Stimulated activated naive CD8-positive, alpha-beta T cell treated with anti-CD3 and anti-CD28 coated beads, Interleukin-15, amount 100 ng/mL, for 72 hours (primary cell): ENCODE results near the gene DLX1.

ENCODE experiments used
- ATAC-seq: fragments of 150-1000 bp; cut with Tn5 transposase; 2 replicates; pipeline ENCODE4 v1.10.0; 2021; ENCODE audit warnings: mild to moderate bottlenecking, moderate library complexity
- DNase-seq, 2 donors: peaks; one replicate each; pipeline ENCODE4 v3.0.0; 2021 to 2022
- H3K27ac Mint-ChIP-seq, 2 donors: one replicate each; pipeline ENCODE4 v1.8.0; 2022; ENCODE audit warnings: mild to moderate bottlenecking in 2 of 2, mixed read lengths in 2 of 2, moderate library complexity in 2 of 2
- H3K27me3 Mint-ChIP-seq: one replicate; pipeline ENCODE4 v1.8.0; 2022; ENCODE audit warnings: mixed read lengths
- H3K4me1 Mint-ChIP-seq: one replicate; pipeline ENCODE4 v1.8.0; 2022; ENCODE audit warnings: mild to moderate bottlenecking, mixed read lengths
- H3K4me3 Mint-ChIP-seq, 2 donors: one replicate each; pipeline ENCODE4 v1.8.0; 2022; ENCODE audit warnings: mild to moderate bottlenecking in 2 of 2, mixed read lengths in 2 of 2, moderate library complexity in 1 of 2
- H3K9me3 Mint-ChIP-seq, 2 donors: one replicate each; pipeline ENCODE4 v1.8.0; 2022; ENCODE audit warnings: mixed read lengths in 2 of 2

The DLX1 gene

DNA sequence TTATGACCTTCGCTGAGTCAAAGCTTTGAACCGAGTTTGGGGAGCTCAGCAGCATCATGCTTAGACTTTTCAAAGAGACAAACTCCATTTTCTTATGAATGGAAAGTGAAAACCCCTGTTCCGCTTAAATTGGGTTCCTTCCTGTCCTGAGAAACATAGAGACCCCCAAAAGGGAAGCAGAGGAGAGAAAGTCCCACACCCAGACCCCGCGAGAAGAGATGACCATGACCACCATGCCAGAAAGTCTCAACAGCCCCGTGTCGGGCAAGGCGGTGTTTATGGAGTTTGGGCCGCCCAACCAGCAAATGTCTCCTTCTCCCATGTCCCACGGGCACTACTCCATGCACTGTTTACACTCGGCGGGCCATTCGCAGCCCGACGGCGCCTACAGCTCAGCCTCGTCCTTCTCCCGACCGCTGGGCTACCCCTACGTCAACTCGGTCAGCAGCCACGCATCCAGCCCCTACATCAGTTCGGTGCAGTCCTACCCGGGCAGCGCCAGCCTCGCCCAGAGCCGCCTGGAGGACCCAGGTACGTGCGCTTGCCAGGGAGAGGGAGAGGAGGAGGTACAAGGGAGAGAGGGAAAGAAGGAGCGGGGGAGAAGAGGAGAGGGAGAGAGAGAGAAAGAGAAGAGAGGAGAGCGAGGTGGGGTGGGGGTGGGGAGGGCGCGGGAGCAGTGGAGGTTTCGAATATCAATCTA lies at the start of gene DLX1:
Gene DLX1 (plus strand): TSS at position 48 of the 700 bp plus-strand sequence. CDS start 171 bp downstream, at position 219.
- Mint-ChIP-seq H3K27ac (peak within 1 kb of the TSS in 1 of 2 donors; percentile 33), H3K9me3 (no peaks in the 10 kb centered on the region), H3K4me3 (peak within 1 kb of the TSS; percentile 81 to 89), H3K27me3 (peaks cover 100% of the 10 kb centered on the region), H3K4me1 (peaks cover 83% of the 10 kb centered on the region)
- peak in 1 of 2 donors; percentile 25 for DNase-seq
- ATAC-seq: peak; percentile 3

DNA sequence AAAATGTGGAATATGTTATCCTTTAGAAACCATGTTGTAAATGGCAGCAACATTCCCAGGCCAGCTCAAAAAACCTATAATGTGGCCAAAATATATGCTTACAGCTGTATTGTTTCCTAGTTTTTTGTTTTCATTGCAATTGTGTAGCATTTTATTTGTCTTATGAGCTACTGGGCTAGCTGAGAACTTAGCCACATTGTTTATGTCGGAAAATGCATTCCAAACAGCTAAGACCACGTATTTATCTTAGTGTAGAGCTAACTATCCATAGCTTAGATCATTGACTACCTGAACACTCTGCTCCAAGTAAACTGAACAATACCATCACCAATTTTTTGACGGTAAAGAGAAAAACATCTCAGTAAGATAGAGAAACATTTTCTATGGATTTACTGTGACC lies 47.2 kb upstream of the DLX1 start:
- Mint-ChIP-seq H3K27me3 (no peaks in the 10 kb centered on the region), H3K4me1 (no peaks in the 10 kb centered on the region), H3K27ac (no peak overlapping the region), H3K4me3 (no peak overlapping the region), H3K9me3 (no peaks in the 10 kb centered on the region)
- ATAC-seq (no peak), DNase-seq (no peak)

DNA sequence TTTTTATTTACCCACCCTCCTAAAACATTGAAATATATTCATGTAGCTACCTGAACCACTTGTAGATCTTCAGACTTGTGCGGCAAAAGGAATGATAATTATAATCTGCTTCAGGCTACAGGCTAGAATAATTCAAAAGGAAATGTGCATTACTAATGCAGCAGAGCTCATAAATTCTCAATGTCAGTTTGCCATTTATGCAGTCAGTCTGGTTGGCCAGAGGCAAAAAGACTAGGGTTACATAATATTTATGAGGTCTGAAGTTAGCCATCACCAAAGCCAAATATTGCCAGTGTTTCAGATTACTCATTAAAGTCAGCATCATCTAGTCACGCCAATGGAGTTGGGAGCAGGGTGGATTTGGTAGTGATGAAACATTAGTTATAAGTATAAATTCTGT lies 46.7 kb upstream of the DLX1 start:
- Mint-ChIP-seq H3K27me3 (no peaks in the 10 kb centered on the region), H3K27ac (no peak overlapping the region), H3K9me3 (no peaks in the 10 kb centered on the region), H3K4me1 (no peaks in the 10 kb centered on the region), H3K4me3 (no peak overlapping the region)
- ATAC-seq (no peak), DNase-seq (no peak)

DNA sequence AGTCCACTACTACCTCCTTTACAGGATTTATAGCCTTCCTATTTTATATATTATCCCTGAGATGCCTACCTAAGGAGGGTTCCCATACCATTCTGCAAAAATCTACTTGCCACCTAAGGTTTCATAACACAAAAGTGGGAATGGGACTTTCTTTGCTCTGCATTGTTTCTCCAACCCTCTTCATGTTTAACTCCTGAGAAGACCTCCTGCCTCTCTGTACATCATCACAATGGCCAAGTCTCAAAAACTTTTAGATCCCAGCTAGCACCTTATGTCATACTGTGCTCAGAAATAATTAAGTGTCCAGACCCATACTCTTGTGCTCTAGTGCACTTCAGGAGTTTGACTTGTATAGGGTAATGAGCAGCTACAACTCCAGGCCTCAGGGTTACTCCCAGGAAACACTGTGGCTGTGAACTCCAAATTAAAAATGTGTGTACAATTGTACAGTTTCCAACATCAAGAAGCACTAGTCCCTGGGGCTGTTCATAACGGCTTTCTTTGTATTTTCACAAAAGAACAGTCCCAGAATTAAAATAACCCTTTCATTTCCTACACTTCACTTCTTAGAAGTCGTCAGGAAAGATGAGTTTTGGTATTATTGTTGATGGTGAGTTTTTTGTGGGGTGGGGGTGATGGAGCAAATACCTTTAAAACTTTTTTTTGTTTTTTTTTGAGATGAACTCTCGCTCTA lies 46.1 kb upstream of the DLX1 start:
- H3K4me1 Mint-ChIP-seq: no peaks in the 10 kb centered on the region
- no peak overlapping the region for H3K27ac Mint-ChIP-seq
- H3K4me3 Mint-ChIP-seq: no peak overlapping the region
- no peaks in the 10 kb centered on the region for H3K9me3 Mint-ChIP-seq
- no peak for ATAC-seq
- H3K27me3 Mint-ChIP-seq: no peaks in the 10 kb centered on the region
- DNase-seq: no peak

DNA sequence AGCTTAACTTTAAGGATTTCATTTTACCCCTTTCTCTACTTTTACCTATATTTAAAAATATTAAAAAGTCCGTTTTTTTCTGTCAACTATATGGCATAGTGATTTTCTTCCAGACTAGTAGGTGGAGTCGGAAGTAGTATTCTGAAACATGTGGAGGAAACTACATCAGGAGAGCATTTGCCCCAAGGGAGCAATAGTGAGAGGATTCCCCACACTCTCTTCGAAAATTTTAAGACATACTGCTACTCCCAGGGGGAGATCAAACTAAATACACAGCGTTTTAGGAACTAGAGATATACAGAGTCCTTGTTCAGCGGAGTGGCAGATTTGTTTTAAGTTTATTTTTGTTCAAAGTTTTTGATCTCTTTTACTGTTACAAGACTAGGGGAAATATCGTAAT lies 45.0 kb upstream of the DLX1 start:
- Mint-ChIP-seq H3K4me3 (no peak overlapping the region), H3K9me3 (no peaks in the 10 kb centered on the region), H3K27ac (peak overlapping the region in 1 of 2 donors; percentile 46), H3K27me3 (no peaks in the 10 kb centered on the region), H3K4me1 (no peaks in the 10 kb centered on the region)
- DNase-seq (no peak), ATAC-seq (no peak)

DNA sequence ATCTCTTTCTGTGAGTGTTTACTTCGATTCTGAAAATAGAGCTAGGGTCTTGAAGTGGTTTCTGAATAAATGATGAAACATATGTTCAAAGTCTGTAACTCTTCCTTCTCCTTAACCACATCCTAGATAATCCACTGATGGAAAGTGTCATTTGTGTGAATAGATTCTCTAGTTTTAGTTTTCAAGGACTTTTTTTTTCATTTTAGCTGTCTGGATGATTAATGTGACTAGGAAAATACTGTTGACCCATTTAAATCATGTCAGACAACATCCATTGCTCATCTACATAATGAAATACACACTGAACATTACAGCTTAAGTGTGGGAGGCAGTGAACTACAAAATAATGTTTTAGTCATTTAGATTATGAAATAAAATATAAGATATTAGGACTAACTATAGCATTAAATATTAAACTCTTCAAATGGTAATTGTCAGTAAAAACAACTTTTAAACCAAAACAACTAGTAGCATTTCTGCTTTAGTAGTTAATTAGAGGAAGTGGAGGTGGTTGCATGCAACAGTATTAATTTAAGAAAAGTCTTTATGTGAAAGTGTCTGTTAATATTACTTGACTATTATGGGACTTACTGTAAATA lies 39.1 kb upstream of the DLX1 start:
- H3K9me3 Mint-ChIP-seq: no peaks in the 10 kb centered on the region
- peaks cover 5% of the 10 kb centered on the region for H3K4me1 Mint-ChIP-seq
- ATAC-seq (peak; percentile 46), DNase-seq (no peak)
- H3K27me3 Mint-ChIP-seq: no peaks in the 10 kb centered on the region
- peak overlapping the region in 1 of 2 donors; percentile 92 for H3K27ac Mint-ChIP-seq
- no peak overlapping the region for H3K4me3 Mint-ChIP-seq

DNA sequence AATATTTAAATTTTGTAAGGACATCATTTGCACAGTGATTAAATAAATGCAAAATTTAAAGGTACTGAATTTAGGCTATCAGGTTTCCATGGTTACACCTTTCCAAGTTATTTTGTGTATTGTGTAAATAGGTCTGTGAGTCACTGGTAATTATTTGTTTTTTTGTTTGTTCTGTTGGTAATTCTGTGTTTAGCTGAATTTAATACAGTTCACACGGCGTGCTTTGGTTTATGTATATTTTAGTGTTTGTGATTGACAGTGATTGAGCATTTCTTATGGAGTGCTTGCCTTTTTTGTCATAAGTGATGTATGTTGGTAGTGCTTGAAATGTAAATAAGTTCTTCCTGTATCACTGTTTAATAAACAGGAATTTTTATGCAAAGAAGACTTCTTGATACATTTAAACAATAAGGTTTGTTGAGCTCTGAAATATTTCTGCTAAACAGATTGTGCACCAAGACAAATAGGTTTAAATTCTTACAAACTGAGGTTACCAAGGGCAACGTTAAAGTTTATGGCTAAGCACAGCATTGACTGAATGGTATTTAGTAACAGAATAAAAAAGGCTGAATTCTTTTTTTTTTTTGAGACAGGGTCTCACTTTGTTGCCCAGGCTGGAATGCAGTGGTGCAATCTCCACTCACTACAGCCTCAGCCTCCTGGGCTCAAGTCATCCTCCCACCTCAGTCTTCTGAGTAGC lies 38.3 kb upstream of the DLX1 start:
- Mint-ChIP-seq H3K27ac (no peak overlapping the region), H3K9me3 (no peaks in the 10 kb centered on the region), H3K4me1 (peaks cover 5% of the 10 kb centered on the region), H3K4me3 (no peak overlapping the region), H3K27me3 (no peaks in the 10 kb centered on the region)
- DNase-seq (no peak), ATAC-seq (no peak)

DNA sequence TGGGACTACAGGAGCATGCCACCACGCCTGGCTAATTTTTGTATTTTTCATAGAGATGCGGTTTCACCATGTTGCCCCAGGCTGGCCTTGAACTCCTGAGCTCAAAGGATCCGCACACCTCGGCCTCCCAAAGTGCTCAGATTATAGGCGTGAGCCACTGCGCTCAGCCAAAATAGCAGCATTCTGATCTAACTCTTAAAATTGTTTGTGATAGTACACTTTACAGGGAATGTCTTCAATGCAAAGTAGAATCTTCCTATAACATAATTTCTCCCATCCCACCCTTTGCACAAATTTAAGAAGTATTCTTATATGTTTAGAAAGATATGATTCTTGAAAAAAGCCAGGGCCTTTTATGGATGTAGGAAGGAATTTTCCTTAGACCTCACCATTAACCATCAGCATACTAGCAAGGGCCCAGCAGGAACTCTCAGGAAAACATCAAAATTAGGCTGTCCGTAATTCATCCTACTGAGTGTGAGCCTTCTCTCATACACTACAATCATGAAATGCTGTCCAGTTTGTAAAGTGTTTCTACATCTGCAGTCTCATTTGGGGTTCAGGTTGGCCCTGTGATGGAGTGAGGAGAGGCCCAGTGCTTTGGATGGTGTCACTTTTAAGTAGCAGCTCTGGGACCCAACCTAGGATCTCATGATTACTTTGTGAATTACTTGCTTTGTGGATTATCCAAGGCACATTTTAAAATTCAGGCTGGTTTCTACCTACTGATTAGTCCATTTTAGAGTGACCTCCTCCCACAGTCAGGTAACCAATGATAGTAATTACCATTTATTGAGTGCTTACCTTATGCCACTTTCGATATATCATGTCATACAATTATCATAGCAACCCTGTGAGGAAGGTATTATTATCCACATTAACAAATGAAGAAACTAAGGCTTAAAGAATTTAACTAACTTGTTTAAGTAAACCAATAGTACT lies 37.5 kb upstream of the DLX1 start:
- DNase-seq: no peak
- no peaks in the 10 kb centered on the region for H3K9me3 Mint-ChIP-seq
- H3K4me3 Mint-ChIP-seq: no peak overlapping the region
- H3K27ac Mint-ChIP-seq: no peak overlapping the region
- ATAC-seq: no peak
- H3K4me1 Mint-ChIP-seq: peaks cover 5% of the 10 kb centered on the region
- H3K27me3 Mint-ChIP-seq: no peaks in the 10 kb centered on the region

DNA sequence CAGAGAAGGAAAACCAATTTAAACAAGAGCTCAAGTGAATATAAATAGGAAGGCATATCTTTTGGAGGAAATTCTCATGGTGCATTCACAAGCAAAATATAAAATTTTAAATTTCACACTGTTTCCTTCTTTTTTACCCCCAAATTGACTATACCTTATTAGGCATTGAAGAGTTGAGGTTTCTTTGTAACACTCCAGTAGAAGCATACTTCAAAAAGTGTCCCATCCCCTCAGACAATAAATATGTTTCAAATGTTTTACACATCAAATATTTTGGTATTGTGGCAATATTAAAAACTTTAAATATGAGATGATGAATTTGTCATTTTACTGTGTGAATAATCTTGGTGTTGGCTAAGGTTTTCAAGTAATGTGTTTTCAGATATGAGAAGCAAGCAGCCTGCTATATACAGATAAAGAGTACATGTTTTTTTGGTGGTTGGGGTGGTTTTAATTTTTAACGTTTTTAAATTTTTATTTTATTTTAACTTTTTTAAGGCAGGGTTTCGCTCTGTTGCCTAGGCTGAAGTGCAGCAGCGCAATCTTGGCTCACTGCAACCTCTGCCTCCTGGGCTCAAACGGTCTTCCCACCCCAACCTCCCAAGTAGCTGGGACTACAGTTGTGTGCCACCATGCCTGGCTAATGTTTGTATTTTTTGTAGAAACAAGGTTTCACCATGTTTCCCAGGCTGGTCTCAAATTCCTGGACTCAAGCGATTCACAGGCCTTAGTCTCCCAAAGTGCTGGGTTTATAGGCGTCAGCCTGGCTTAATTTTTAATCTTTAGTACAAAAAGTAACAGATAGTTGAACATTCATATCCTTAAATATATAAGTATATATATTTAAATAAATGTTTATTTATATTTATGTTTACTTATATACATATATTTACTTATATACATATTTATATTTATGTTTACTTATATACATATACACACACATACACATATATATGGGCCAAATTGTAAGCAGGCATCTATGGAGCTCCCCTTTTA lies 36.5 kb upstream of the DLX1 start:
- Mint-ChIP-seq H3K4me3 (no peak overlapping the region), H3K9me3 (no peaks in the 10 kb centered on the region), H3K4me1 (peaks cover 5% of the 10 kb centered on the region), H3K27ac (no peak overlapping the region), H3K27me3 (no peaks in the 10 kb centered on the region)
- ATAC-seq: no peak
- no peak for DNase-seq

DNA sequence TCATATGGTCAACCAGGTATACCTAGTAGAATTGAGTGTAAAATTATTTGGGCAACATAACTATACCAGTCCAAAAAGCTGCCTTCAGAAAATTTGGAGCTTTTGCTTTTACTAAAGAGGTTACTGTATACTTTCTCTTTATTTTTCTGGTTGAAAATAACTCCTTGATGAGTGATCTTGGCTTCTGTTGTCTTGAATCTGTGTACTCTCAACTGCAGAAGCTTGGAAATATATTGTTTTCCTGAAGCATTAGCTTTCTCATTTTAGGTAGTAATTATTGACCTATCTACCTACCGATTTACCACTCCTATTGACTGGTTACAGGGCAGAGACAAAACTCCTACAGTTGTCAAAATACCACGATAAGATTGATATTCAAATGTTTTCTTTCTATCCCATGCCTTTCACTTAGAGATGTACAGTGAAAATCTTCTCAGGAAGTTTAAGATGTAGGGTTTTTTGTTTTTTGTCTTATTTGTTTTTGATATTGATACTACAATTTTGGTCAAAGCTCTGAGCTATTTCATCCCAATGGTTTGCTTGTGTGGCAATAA lies 35.7 kb upstream of the DLX1 start:
- Mint-ChIP-seq H3K27me3 (no peaks in the 10 kb centered on the region), H3K9me3 (no peaks in the 10 kb centered on the region), H3K27ac (no peak overlapping the region), H3K4me3 (no peak overlapping the region), H3K4me1 (peaks cover 5% of the 10 kb centered on the region)
- ATAC-seq: no peak
- no peak for DNase-seq

DNA sequence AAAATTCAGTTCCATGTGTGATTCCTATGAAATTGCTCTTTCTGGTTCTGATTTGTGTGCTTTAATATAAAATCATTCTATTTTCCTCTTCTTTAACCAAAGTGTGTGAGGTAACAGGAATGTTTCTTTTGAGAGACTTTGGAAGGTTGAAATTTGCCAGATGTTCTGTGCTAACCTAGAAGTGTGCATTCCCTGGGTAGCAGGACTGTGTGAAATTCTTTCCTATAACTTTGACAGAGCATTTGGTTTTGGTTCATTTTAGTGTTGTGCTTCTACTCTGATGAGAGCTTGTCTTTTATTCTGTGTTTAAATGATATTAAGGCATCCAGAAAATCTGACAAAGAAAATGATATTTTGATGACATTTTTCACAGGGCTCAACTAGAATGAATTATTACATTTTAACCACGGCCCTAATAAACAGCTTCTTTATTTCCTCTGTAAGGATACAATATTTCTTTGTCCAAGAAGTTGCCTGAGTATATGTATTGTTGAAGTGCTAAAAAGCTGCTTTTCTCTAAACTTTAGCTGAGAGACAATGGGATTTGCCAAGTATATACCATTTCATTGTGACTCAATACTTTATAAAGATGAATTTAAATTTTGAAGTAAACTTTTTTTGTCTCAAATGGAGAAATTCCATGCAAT lies 34.7 kb upstream of the DLX1 start:
- Mint-ChIP-seq H3K27me3 (no peaks in the 10 kb centered on the region), H3K4me1 (peaks cover 5% of the 10 kb centered on the region), H3K9me3 (no peaks in the 10 kb centered on the region), H3K4me3 (no peak overlapping the region), H3K27ac (no peak overlapping the region)
- DNase-seq (no peak), ATAC-seq (no peak)

DNA sequence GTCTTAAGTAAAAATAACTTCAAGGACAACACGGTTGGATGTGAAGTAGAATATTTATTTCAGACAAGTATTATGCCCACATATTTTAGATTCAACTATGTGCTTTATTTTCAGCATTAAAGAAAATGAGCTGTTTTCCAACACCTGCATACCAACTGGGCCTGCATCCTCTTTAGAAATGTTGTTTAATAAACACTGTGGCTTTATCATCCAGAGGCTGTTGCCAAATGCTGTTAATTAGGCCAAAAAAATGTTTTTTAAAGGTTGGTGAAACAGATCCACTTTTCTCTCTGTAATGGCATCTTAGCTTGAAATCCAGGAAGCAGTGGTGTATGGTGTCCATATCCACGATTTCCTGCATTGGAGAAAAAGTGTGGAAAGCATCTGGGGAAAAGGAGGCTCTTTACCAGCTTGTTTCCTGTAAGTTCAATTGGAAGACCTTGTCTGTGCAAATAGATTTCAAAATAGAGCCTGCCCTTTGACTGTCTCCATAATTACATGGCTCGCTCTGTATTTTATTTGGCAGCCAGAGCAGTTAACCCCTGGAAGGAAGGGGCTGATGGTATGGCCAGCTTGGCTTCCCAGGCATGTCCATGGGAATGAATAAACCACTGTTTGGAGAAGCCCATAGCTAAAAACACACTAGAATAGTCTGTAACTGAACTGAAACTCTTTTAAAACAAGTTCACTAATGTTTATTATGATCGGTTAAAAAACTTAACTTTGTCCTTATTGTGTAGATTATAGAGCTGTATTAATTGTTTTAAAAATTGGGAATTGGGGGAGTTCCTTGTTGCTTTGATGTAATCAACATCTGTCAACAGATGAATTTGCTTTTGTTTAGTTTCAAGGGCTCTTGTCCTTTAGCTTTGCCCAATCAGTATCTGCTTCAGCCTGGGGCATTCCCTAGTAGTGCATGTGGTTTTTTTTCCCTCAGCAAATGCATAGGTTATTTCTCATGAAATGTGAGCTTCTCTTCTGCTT lies 33.0 kb upstream of the DLX1 start:
- Mint-ChIP-seq H3K27me3 (no peaks in the 10 kb centered on the region), H3K27ac (no peak overlapping the region), H3K9me3 (no peaks in the 10 kb centered on the region), H3K4me1 (no peaks in the 10 kb centered on the region), H3K4me3 (no peak overlapping the region)
- ATAC-seq (no peak), DNase-seq (no peak)
